Esophagus squamous epithelium (tissue), 5 donors: Measurements from ENCODE around the gene RTN4RL1. TPM values are rescaled to one million over a fixed set of nuclear protein-coding genes. Genes with fewer than 3 reads are reported as not detected.

ENCODE experiments used
- DNase-seq: peaks from one replicate; lab custom pipeline; 2025; lab: John Stamatoyannopoulos, UW
- H3K27ac ChIP-seq, 4 donors: fragments of 200-600 bp; sonication (generic); one replicate each; pipeline ENCODE4 v1.5.1; 2016 to 2019; ENCODE audit warnings: mild to moderate bottlenecking in 1 of 4
- H3K27me3 ChIP-seq, 4 donors: fragments of 200-600 bp; sonication (generic); 1 replicate in 3 of 4; 2 replicates in 1 of 4; pipeline versions ENCODE4 v1.5.1 to v1.6.0; 2017 to 2021; ENCODE audit warnings: antibody characterized with exemption in 1 of 4
- H3K36me3 ChIP-seq, 3 donors: fragments of 200-600 bp; sonication (generic); one replicate each; pipeline ENCODE4 v1.5.1; 2016 to 2019
- H3K4me1 ChIP-seq, 3 donors: fragments of 200-600 bp; sonication (generic); one replicate each; pipeline ENCODE4 v1.5.1; 2017 to 2019
- H3K4me3 ChIP-seq, 4 donors: fragments of 200-600 bp; sonication (generic); 1 replicate in 3 of 4; 2 replicates in 1 of 4; pipeline ENCODE4 v1.5.1; 2016 to 2019; ENCODE audit warnings: mild to moderate bottlenecking in 2 of 4, moderate library complexity in 1 of 4
- H3K9me3 ChIP-seq, 3 donors: fragments of 200-600 bp; sonication (generic); one replicate each; pipeline ENCODE4 v1.5.1; 2016 to 2019
- CTCF ChIP-seq, 6 experiments: fragments of 450-650 bp in 4 of 6; fragments of 200-600 bp in 2 of 6; sonication (generic) in 2 of 6; IDR thresholded peaks; one replicate each; pipeline ENCODE4 v1.5.1; 2016 to 2019; ENCODE audit warnings: antibody characterized with exemption in 6 of 6, mild to moderate bottlenecking in 4 of 6, moderate library complexity in 4 of 6
- POLR2A ChIP-seq, 4 donors: fragments of 450-650 bp; IDR thresholded peaks; one replicate each; pipeline ENCODE4 v1.6.1; 2017; ENCODE audit warnings: antibody characterized with exemption in 4 of 4, mild to moderate bottlenecking in 4 of 4, moderate library complexity in 3 of 4
- WGBS, 2 donors: methylation state at CpG; one replicate each; pipeline ENCODE4 v1.1.5; 2018; 5-methylcytosine and 5-hydroxymethylcytosine counted together
- intact Hi-C: fragments of 100-400 bp; cut with DNase I; formaldehyde crosslinking; loops from one replicate; pipeline ENCODE4 v1.15.0; 2022
- total RNA-seq, 4 donors: library from RNA; depleted of rRNA; stranded (reverse); fragments of >200 nt; gene quantifications; one replicate each; pipeline ENCODE4 v1.1.0, GENCODE V29; 2016
- donor health status: DM: yes; HTN: yes; CAD: no.

RTN4RL1 gene
- total RNA-seq, 4 donors from 2014 or later = 1.1 to 4.0 (median 2.0) TPM

DNA sequence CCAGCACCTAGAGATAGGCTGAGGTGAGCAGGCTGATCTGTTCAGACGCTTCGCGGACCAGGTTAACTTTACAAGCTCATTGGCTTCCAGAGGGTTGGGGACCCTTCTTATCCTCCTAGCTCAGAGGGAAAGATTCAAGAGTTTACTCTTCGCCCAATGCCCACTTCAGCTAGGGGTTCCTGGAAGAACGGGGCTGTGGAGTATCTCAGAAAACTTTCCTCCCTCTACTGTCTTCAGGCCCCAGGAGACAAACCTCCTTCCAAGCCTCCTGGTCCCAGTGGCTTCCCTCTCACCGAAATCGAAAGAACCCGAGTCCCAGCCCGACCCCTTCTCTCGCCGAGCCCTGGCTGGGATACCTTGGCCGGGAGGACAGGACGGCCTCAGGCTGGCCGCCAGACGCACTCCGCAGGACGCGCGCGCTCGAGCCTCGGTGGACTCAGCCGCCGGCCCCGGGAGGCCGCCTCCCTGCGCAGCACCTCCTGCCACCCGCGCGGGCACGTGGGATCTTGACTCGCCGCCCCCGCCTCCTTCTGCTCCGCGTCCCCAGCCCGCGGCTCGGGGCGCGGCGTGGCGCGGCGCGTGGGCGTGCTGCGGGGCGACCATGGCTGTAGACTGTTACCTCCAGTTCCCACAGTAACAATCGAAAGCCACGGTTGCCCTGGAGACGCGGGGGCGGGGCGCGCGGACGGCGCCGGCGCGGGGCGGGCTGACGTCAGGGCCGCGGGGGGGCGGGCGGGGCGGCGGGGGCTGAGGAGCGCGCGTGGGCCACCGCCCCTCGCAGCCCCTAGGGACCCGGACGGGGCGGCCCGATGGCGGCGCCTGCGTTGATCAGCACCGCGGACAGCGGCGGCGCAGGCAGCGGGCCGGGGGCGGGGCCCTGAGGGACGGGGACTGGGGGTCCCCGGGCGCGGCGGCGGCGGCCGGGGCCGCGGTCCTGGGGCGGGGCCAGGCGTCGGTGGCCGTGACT is 24.5 kb upstream of the RTN4RL1 start:
- no peak for DNase-seq
- WGBS, 2 donors = 10 to 37% methylated on average over 5 to 12 of the region's 104 CpGs
- Histone ChIP-seq H3K36me3 (no peaks in the 10 kb centered on the region), H3K4me3 (peak overlapping the region; percentile 55 to 95 (median 70)), H3K27me3 (peaks cover 0 to 40% (median 3%) of the 10 kb centered on the region in 4 donors), H3K4me1 (peaks cover 28 to 49% (median 32%) of the 10 kb centered on the region in 3 donors), H3K9me3 (no peaks in the 10 kb centered on the region), H3K27ac (peak overlapping the region; percentile 59 to 79 (median 72))
- intact Hi-C loops = no loop called here
- TF ChIP-seq POLR2A (IDR thresholded peaks at IDR 0.05) = no peak
- TF ChIP-seq CTCF (IDR thresholded peaks at IDR 0.05) = no peak

- peaks cover 23 to 49% (median 33%) of the 10 kb centered on the region in 3 donors for H3K4me1 ChIP-seq
- H3K4me3 ChIP-seq = peak overlapping the region in 2 of 4 donors; percentile 81 to 95
- no peak overlapping the region for H3K27ac ChIP-seq
- no peaks in the 10 kb centered on the region for H3K9me3 ChIP-seq
- 4 to 21% methylated on average over 9 of the region's 9 CpGs for WGBS, 2 donors
- TF ChIP-seq POLR2A (IDR thresholded peaks at IDR 0.05) (no peak), CTCF (IDR thresholded peaks at IDR 0.05) (no peak)
- intact Hi-C loops = no loop called here
- H3K36me3 ChIP-seq = peaks cover 0 to 7% (median 0%) of the 10 kb centered on the region in 3 donors
- peaks cover 0 to 32% (median under 1%) of the 10 kb centered on the region in 4 donors for H3K27me3 ChIP-seq
- DNase-seq = no peak
Measured at GRCh38 chr17:2048805-2049204, 23.7 kb upstream of the RTN4RL1 start.

- TF ChIP-seq CTCF (IDR thresholded peaks at IDR 0.05) (no peak), POLR2A (IDR thresholded peaks at IDR 0.05) (no peak)
- H3K27ac ChIP-seq = no peak overlapping the region
- peaks cover 0 to 18% (median 6%) of the 10 kb centered on the region in 3 donors for H3K36me3 ChIP-seq
- WGBS, 2 donors = 95 to 97% methylated on average over 6 of the region's 6 CpGs
- peaks cover 0 to 22% (median 0%) of the 10 kb centered on the region in 4 donors for H3K27me3 ChIP-seq
- H3K4me1 ChIP-seq = peaks cover 25 to 52% (median 39%) of the 10 kb centered on the region in 3 donors
- intact Hi-C loops = no loop called here
- no peaks in the 10 kb centered on the region for H3K9me3 ChIP-seq
- DNase-seq = no peak
- H3K4me3 ChIP-seq = no peak overlapping the region
Measured at GRCh38 chr17:2047590-2047989, 22.5 kb upstream of the RTN4RL1 start.

DNA sequence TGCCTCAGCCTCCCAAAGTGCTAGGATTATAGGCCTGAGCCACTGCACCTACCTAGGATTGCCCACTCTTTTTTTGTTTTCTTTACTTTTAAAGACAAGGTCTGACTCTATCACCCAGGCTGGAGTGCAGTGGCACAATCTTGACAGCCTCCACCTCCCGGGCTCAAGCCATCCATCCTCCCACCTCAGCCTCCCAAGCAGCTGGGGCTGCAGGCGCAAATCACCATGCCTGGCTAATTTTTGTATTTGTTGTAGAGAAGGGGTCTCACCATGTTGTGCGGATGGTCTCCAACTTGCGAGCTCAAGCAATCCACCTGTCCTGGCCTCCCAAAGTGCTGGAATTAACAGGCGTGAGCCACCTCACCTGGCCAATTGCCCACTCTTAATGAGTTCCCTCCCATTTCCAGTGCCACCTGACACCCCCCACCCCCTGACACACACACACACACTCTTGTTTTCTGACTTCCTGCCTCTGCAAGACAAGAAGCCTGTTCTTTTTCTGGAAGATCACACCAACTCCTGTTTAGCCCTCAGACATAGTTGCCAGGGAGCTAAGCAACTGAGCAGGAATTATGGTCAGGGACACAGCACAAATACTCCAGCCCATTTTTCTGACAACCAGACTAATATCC is 19.2 kb upstream of the RTN4RL1 start:
- TF ChIP-seq POLR2A (IDR thresholded peaks at IDR 0.05) = no peak
- no peak for TF ChIP-seq CTCF (IDR thresholded peaks at IDR 0.05)
- intact Hi-C loops = no loop called here
- peak overlapping the region in 1 of 4 donors; percentile 94 for H3K27ac ChIP-seq
- peaks cover 0 to 30% (median 6%) of the 10 kb centered on the region in 3 donors for H3K36me3 ChIP-seq
- no peak overlapping the region for H3K4me3 ChIP-seq
- H3K27me3 ChIP-seq = no peaks in the 10 kb centered on the region
- no peaks in the 10 kb centered on the region for H3K9me3 ChIP-seq
- WGBS, 2 donors = 89 to 91% methylated on average over 5 of the region's 5 CpGs
- peaks cover 22 to 47% (median 37%) of the 10 kb centered on the region in 3 donors for H3K4me1 ChIP-seq
- no peak for DNase-seq
